ENCODE data around the gene S100A14. TPM values are rescaled to one million over a fixed set of nuclear protein-coding genes. Genes with fewer than 3 reads are reported as not detected.
A peak's percentile ranks its signal among the peaks of the same experiment; 100 is the strongest.

S100A14 gene
- total and polyA plus RNA-seq, 2 experiments from 2014 or later: 0.31 to 2.1 TPM

GRCh38 chr1:153614189-153614900, 1.8 kb downstream of the S100A14 start:
- no peaks in the 10 kb centered on the region for H3K9me2 ChIP-seq (ENCODE audit: insufficient read depth)
- H2AFZ ChIP-seq: no peak overlapping the region
- H3K36me3 ChIP-seq (ENCODE audit: low read depth): 0 out of 2 replicates have a peak, but pooled peaks cover 6% of the 10 kb centered on the region
- H3K4me2 ChIP-seq (ENCODE audit: unreplicated experiment): no peak overlapping the region
- in situ Hi-C loops (cut with MboI): no loop called here
- DNase-seq: peak; percentile 36
- H3K9me3 ChIP-seq (ENCODE audit: low read depth): no peaks in the 10 kb centered on the region
- H4K20me1 ChIP-seq (ENCODE audit: insufficient read depth): no peaks in the 10 kb centered on the region
- TF ChIP-seq EZH2phosphoT487 (IDR thresholded peaks at IDR 0.05; ENCODE audit: insufficient read depth, low read depth): no peak
- no peak for TF ChIP-seq EZH2 (IDR thresholded peaks at IDR 0.05; ENCODE audit: insufficient read depth, poor library complexity, severe bottlenecking)
- H3K27ac ChIP-seq: no peak overlapping the region
- H3K9ac ChIP-seq: no peak overlapping the region
- H3K27me3 ChIP-seq (replicated peaks; ENCODE audit: insufficient read depth): no peaks in the 10 kb centered on the region
- peaks cover 48% of the 10 kb centered on the region for H3F3A ChIP-seq (ENCODE audit: insufficient read depth)
- H3K4me3 ChIP-seq: no peak overlapping the region
- peaks cover 41% of the 10 kb centered on the region for H3K79me2 ChIP-seq (ENCODE audit: insufficient read depth)
- peaks cover 35% of the 10 kb centered on the region for H3K4me1 ChIP-seq (ENCODE audit: insufficient read depth)
- WGBS, 2 experiments (ENCODE audit: low coverage in 1 of 2, low lambda C conversion rate in 2 of 2, missing lambda C conversion rate in 2 of 2): 80 to 86% methylated on average over 1 to 2 of the region's 2 CpGs

- Histone ChIP-seq H3K27ac (peak overlapping the region; percentile 76), H3K9me3 (ENCODE audit: low read depth) (no peaks in the 10 kb centered on the region), H4K20me1 (ENCODE audit: insufficient read depth) (no peaks in the 10 kb centered on the region), H3K79me2 (ENCODE audit: insufficient read depth) (peaks cover 48% of the 10 kb centered on the region), H3K9ac (peak overlapping the region; percentile 97), H3K4me3 (peak overlapping the region; percentile 96), H3K4me2 (ENCODE audit: unreplicated experiment) (peak overlapping the region; percentile 93), H3K9me2 (ENCODE audit: insufficient read depth) (no peaks in the 10 kb centered on the region), H3K27me3 (replicated peaks; ENCODE audit: insufficient read depth) (no peaks in the 10 kb centered on the region), H3F3A (ENCODE audit: insufficient read depth) (peaks cover 41% of the 10 kb centered on the region), H2AFZ (peak overlapping the region; percentile 73), H3K4me1 (ENCODE audit: insufficient read depth) (peaks cover 42% of the 10 kb centered on the region), H3K36me3 (ENCODE audit: low read depth) (0 out of 2 replicates have a peak, but pooled peaks cover under 1% of the 10 kb centered on the region)
- in situ Hi-C loops (cut with MboI): no loop called here
- WGBS, 2 experiments (ENCODE audit: low coverage in 1 of 2, low lambda C conversion rate in 2 of 2, missing lambda C conversion rate in 2 of 2): 78 to 86% methylated on average over 5 of the region's 5 CpGs
- no peak for DNase-seq
- no peak for TF ChIP-seq EZH2 (IDR thresholded peaks at IDR 0.05; ENCODE audit: insufficient read depth, poor library complexity, severe bottlenecking)
- TF ChIP-seq EZH2phosphoT487 (IDR thresholded peaks at IDR 0.05; ENCODE audit: insufficient read depth, low read depth): no peak
Observed at GRCh38 chr1:153613406-153613805, 2.7 kb downstream of the S100A14 start.

GRCh38 chr1:153612755-153613331, 3.3 kb downstream of the S100A14 start, which contains the start of gene S100A16:
Gene S100A16, minus strand, starts transcription at chr1:153613137. Its CDS starts 4,986 bp downstream, at chr1:153608151.
- H3K9me3 ChIP-seq (ENCODE audit: low read depth): no peaks in the 10 kb centered on the region
- H3K4me2 ChIP-seq (ENCODE audit: unreplicated experiment): peak within 1 kb of the TSS; percentile 93
- peaks cover 54% of the 10 kb centered on the region for H3K79me2 ChIP-seq (ENCODE audit: insufficient read depth)
- H3K27me3 ChIP-seq (replicated peaks; ENCODE audit: insufficient read depth): no peaks in the 10 kb centered on the region
- H4K20me1 ChIP-seq (ENCODE audit: insufficient read depth): no peaks in the 10 kb centered on the region
- peak within 1 kb of the TSS; percentile 97 for H3K9ac ChIP-seq
- peaks cover 36% of the 10 kb centered on the region for H3F3A ChIP-seq (ENCODE audit: insufficient read depth)
- peak within 1 kb of the TSS; percentile 73 for H2AFZ ChIP-seq
- H3K27ac ChIP-seq: peak within 1 kb of the TSS; percentile 76
- 1% methylated on average over 9 of the region's 9 CpGs for WGBS, 2 experiments (ENCODE audit: low coverage in 1 of 2, low lambda C conversion rate in 2 of 2, missing lambda C conversion rate in 2 of 2)
- peaks cover 44% of the 10 kb centered on the region for H3K4me1 ChIP-seq (ENCODE audit: insufficient read depth)
- DNase-seq: peak; percentile 90
- no peaks in the 10 kb centered on the region for H3K36me3 ChIP-seq (ENCODE audit: low read depth)
- in situ Hi-C loops (cut with MboI): no loop called here
- TF ChIP-seq EZH2 (IDR thresholded peaks at IDR 0.05; ENCODE audit: insufficient read depth, poor library complexity, severe bottlenecking) (no peak), EZH2phosphoT487 (IDR thresholded peaks at IDR 0.05; ENCODE audit: insufficient read depth, low read depth) (no peak)
- H3K4me3 ChIP-seq: peak within 1 kb of the TSS; percentile 96
- no peaks in the 10 kb centered on the region for H3K9me2 ChIP-seq (ENCODE audit: insufficient read depth)

- peak; percentile 42 for DNase-seq
- Histone ChIP-seq H3K27ac (peak overlapping the region; percentile 76), H3K4me3 (peak overlapping the region; percentile 96), H4K20me1 (ENCODE audit: insufficient read depth) (no peaks in the 10 kb centered on the region), H3K9ac (peak overlapping the region; percentile 97), H3K27me3 (replicated peaks; ENCODE audit: insufficient read depth) (no peaks in the 10 kb centered on the region), H3K36me3 (ENCODE audit: low read depth) (peaks cover 3% of the 10 kb centered on the region; the same call in 1 of the 2 replicates), H3K4me2 (ENCODE audit: unreplicated experiment) (peak overlapping the region; percentile 93), H2AFZ (peak overlapping the region; percentile 73; the same call in 1 of the 2 replicates), H3K9me2 (ENCODE audit: insufficient read depth) (no peaks in the 10 kb centered on the region), H3K9me3 (ENCODE audit: low read depth) (no peaks in the 10 kb centered on the region), H3K79me2 (ENCODE audit: insufficient read depth) (peaks cover 60% of the 10 kb centered on the region), H3K4me1 (ENCODE audit: insufficient read depth) (peaks cover 38% of the 10 kb centered on the region), H3F3A (ENCODE audit: insufficient read depth) (peaks cover 30% of the 10 kb centered on the region)
- TF ChIP-seq EZH2 (IDR thresholded peaks at IDR 0.05; ENCODE audit: insufficient read depth, poor library complexity, severe bottlenecking): no peak
- WGBS, 2 experiments (ENCODE audit: low coverage in 1 of 2, low lambda C conversion rate in 2 of 2, missing lambda C conversion rate in 2 of 2): 1 to 3% methylated on average over 11 of the region's 11 CpGs
- in situ Hi-C loops (cut with MboI): no loop called here
Observed at GRCh38 chr1:153612111-153612754, 3.9 kb downstream of the S100A14 start.

Data from GM23248 (cell line).